GM21526 (cell line): ENCODE data around the gene IRF8.

Experiments used
- ATAC-seq: cut with Tn5 transposase; IDR thresholded peaks from one replicate; pipeline ENCODE4 v1.9.1; 2021; ENCODE audit warnings: moderate library complexity; ENCODE audit not compliant: unreplicated experiment, low FRiP score

IRF8 gene

DNA sequence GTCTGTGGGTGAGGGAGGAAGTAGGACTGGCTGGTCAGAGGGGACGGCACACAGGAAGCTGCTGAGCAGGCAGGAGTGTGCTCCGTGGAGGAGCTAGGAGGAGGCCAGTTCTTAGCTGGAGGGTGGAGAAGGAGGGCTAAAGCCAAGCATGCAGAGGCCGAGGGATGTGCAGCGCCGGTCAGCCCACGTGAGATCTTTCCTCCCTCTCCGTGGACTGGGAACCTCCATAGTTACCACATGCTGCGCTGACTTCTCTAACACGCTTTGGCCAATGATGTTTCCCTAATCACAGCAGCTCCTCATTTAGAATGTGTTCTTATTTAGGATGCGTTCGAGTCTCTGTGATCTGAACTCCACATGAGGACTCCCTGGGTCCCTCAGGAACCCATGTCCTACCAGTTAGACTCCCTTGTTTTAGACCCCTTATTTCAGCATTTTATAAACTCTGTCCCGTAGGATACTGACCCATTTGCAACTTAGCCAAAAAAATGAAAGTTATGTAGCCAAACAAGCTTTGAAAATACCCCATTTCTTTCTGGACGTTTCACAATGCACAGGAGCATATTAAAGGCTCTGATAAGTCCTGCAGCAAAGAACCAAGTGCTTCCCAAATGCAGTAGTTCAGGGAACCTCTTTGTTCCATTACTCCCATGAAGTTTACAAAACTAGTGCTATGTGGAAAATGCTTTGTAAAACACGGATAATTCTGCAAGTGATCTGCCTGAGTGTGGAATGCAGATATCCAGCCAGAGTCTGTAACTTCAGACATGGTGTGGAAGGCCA, 51.4 kb downstream of the IRF8 start:
- no peak for ATAC-seq

- no peak for ATAC-seq
Measured at GRCh38 chr16:85952197-85952596, 53.2 kb downstream of the IRF8 start.

- no peak for ATAC-seq
Measured at GRCh38 chr16:85952811-85953210, 53.8 kb downstream of the IRF8 start.

DNA sequence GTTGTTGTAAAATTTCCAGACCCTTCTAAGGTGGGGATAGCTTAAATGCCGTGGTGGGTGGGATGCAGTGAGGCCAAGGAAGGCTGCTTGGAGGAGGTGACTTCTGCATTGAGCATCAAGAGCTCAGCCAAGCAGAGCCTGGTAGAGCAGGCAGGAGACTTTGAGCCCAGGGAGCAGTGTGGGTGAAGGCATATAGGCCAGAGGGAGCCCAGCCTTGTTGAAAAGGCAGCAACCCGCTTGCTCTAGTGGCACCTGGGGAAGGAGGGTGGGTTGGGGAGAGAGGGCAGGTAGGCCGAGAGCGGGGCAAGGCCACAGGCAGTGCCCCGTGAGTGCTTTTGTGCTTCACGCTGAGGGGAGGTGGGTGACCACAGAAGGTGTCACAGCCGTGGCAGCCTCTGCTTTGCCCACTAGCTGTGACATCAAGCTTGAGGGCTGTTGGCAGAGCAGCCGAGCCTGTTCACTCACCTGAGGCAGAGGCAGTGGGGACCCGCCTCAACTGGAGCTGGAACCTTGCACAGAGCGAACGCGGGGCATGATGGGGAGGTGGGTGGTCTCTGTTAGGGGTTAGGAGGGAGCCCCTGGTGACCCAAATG, 56.1 kb downstream of the IRF8 start:
- ATAC-seq, result no peak

DNA sequence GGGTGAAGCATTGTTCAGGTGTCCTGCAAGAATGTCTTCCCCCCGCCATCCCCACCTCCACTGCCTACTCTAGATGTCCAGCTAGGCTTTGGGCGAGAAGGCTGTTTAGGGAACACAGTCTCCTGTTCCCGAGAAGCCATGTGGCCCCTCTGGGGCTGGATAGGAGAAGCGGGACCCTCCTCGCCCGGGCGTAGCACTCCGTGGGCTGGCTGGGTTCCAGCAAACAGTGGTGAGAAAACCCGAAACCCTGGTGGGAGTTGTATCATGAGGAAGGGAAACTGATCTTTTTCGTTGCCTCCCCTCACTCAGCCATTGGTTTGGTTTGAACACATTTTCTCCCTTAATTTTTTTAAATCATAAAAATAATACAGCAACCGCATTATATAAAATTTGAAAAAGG, 56.6 kb downstream of the IRF8 start:
- no peak for ATAC-seq

DNA sequence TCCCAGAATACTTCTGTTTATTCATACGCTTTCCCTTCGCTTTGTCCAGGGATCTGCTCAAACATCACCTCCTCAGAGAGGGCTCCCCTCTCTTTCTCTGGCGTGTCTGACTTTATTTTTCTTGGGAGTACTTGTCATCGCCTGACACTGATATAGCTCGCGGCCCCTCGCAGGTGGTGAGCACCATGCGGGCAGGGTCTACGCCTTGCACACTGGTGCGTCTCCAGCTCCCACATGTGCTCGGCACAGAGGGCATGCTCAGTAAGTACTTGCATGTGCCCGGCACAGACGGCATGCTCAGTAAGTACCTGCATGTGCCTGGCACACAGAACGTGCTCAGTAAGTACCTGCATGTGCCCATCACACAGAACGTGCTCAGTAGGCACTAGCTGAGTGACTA, 57.5 kb downstream of the IRF8 start:
- no peak for ATAC-seq

DNA sequence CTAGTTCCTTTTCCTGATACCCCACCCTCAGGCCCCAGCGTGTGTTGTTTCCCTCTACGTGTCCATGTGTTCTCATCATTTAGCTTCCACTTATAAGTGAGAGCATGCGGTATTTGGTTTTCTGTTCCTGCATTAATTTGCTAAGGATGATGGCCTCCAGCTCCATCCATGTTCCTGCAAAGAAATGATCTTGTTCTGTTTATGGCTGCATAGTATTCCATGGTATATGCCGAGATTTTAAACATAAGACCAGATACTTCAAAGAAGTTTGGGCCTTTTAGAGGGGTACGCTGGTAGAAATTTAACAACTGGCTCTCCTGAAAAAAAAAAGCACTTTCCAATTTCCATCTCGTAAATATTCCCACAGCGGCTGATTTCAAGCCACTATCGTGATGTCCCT, 59.8 kb downstream of the IRF8 start:
- ATAC-seq, result no peak

DNA sequence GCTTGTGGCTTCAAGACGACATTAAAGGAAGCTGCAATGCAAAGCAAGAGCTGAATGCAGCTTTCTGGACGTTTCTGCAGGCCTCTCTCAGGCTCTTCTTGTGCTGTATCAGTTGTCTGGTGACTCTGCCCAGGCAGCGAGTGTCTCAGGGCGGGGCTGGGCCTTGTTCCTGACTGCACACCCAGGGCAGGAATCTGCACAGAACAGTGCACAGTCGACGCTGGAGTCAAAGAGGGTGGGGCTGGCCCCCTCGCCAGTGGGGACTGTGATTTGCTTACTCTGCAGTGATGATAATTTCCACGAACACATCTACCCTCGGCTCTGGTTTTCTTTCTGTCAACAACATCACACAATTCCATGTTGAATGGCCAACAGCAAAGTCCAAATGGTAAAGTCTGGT, 60.7 kb downstream of the IRF8 start:
- no peak for ATAC-seq

GRCh38 chr16:85960486-85961046, 61.6 kb downstream of the IRF8 start:
- ATAC-seq, result no peak

GRCh38 chr16:85961988-85962915, 63.3 kb downstream of the IRF8 start:
- ATAC-seq, result no peak

DNA sequence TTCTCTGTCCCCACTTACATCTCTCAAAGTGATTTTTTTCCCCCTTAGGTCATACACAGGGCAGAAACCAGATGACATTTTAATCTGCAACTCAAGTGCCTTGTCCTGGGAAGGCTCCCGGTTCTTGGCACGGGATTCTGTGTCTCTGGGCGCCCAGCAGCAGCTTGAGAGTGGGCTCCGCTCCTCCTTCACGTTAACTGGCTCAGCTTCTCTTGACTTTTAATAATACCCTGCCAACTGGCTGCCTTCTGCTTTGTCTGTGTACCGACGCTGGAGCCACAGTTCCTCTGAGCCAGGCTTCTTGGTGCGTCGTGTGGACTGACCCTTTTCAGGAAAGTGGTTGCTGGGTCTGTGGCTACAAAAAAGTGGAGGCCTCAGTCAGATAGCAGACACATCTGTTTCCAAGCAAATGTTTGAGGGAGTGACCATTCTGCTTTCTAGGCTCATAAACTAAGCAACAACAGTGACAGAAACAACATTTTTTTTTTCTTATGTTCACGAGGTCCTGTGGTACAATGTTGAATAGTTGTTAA, 64.9 kb downstream of the IRF8 start:
- ATAC-seq, result no peak

DNA sequence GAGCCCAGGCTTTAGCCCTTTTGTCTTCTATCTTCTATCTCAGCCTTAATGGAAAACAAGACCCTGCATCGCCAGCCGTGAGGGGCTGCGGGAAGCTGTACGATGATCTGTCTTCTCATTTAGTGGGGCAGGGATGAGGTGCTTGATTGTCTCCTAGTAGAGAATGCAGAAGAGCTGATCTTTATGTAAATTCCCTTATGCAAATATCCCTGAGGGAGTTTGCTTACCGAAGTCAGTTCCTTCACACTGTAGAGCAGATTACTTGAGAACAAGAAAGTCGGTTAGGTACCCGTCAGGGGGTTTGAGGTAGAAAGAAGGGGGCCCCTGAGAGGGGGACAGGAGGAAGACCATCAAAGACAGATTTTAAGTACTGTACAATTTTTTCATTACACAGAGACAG, 66.2 kb downstream of the IRF8 start:
- ATAC-seq, result no peak

- no peak for ATAC-seq
Measured at GRCh38 chr16:85967111-85967510, 68.1 kb downstream of the IRF8 start.

DNA sequence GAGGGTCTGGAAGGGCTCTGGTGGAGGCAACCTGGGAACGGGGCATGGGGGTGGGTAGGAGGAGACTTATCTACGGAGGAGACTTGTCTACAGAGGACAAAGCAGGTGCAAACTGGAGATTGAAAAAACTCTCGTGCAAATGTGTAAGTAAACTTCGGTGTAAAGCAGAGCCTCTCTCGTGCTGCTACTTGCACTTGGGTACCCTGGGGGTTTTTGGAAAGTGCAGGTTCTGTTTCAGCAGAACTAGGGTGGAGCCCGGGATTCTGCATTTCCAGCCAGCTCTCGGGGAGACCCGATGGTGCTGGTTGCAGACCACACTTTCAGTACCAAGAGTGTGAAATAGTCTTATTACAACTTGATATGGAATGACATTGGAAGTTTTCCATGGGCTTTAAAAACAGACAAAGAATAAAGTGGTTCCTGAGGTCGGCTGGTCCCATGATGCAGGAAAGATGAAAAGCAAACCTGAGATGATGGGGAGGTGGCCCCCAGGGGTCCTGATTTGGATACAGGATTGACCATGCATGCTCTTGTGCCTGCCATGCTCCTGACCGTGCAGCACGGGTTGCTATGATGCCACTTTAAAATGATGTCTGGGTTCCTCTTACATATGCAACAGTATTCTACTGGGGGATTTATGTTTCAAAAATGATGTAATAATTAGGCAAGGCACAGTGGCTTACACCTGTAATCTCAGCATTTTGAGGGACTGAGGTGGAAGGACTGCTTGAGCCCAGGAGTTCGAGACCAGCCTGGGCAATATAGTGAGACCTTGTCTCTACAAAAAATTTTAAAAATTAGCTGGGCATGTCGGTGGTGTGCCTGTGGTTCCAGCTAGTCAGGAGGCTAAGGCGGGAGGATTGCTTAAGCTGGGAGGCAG, 69.3 kb downstream of the IRF8 start:
- ATAC-seq, result no peak

GRCh38 chr16:85969159-85969558, 70.2 kb downstream of the IRF8 start:
- ATAC-seq, result no peak

DNA sequence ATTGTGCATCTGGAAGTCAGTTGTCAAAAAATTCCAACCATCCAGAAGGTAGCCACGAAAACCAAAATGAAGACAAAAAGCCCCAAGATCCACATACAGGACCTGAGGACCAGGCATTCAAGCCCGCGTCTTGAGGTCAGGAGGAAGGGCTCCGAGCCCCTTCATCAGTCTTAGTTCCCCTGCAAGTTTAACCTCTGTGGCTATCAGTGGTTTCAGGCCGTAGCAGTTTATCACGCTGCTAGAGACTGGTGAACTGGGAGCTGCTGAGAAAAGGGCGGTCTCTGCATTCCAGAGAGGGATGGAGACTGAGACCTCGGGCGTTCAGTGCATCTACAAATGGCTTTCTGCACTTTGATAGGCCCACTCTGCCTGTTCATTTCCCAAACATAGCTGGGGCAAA, 70.6 kb downstream of the IRF8 start:
- no peak for ATAC-seq

- no peak for ATAC-seq
Measured at GRCh38 chr16:85970016-85970733, 71.2 kb downstream of the IRF8 start.

GRCh38 chr16:85970738-85971137, 71.8 kb downstream of the IRF8 start:
- ATAC-seq, result no peak
